ENCODE data around the gene FANCE. TPM values are rescaled to one million over a fixed set of nuclear protein-coding genes. Genes with fewer than 3 reads are reported as not detected.
A peak's percentile ranks its signal among the peaks of the same experiment; 100 is the strongest.

FANCE gene
- total RNA-seq, 1 donor: 16.6 TPM

- DNase-seq (ENCODE audit: insufficient read length, low spot score, missing footprints): peak; percentile 73
- no peak overlapping the region for H2AFZ ChIP-seq (ENCODE audit: low read length)
- H3K27ac ChIP-seq (ENCODE audit: low read depth, low read length): peak overlapping the region; percentile 93
- H3K4me3 ChIP-seq (ENCODE audit: insufficient read depth, low read length): peak overlapping the region; percentile 99
- peaks cover 47% of the 10 kb centered on the region for H4K20me1 ChIP-seq (ENCODE audit: insufficient read depth, low read length)
- peaks cover 24% of the 10 kb centered on the region for H3K4me1 ChIP-seq (ENCODE audit: insufficient read depth, low read length)
- no peak for TF ChIP-seq CTCF (IDR thresholded peaks at IDR 0.05; ENCODE audit: extremely low read depth, low read depth, low read length)
- peaks cover 30% of the 10 kb centered on the region for H3K79me2 ChIP-seq (ENCODE audit: insufficient read depth, low read length)
- H3K36me3 ChIP-seq (ENCODE audit: insufficient read depth, low read length): peaks cover 49% of the 10 kb centered on the region
- no peaks in the 10 kb centered on the region for H3K9me3 ChIP-seq (ENCODE audit: low read depth, low read length)
- no peaks in the 10 kb centered on the region for H3K27me3 ChIP-seq (ENCODE audit: insufficient read depth, low read length)
- H3K4me2 ChIP-seq (ENCODE audit: insufficient read depth, low read length): peak overlapping the region; percentile 95
These were observed 17.0 kb downstream of the FANCE start for GRCh38 chr6:35468980-35469750.

GRCh38 chr6:35469751-35470662, 17.9 kb downstream of the FANCE start:
- peaks cover 56% of the 10 kb centered on the region for H3K36me3 ChIP-seq (ENCODE audit: insufficient read depth, low read length)
- H3K4me3 ChIP-seq (ENCODE audit: insufficient read depth, low read length): peak overlapping the region; percentile 99
- no peaks in the 10 kb centered on the region for H3K9me3 ChIP-seq (ENCODE audit: low read depth, low read length)
- no peak for TF ChIP-seq CTCF (IDR thresholded peaks at IDR 0.05; ENCODE audit: extremely low read depth, low read depth, low read length)
- no peak overlapping the region for H2AFZ ChIP-seq (ENCODE audit: low read length)
- peak overlapping the region; percentile 95 for H3K4me2 ChIP-seq (ENCODE audit: insufficient read depth, low read length)
- no peaks in the 10 kb centered on the region for H3K27me3 ChIP-seq (ENCODE audit: insufficient read depth, low read length)
- H3K4me1 ChIP-seq (ENCODE audit: insufficient read depth, low read length): peaks cover 24% of the 10 kb centered on the region
- DNase-seq (ENCODE audit: insufficient read length, low spot score, missing footprints): peak; percentile 88
- H4K20me1 ChIP-seq (ENCODE audit: insufficient read depth, low read length): peaks cover 47% of the 10 kb centered on the region
- H3K27ac ChIP-seq (ENCODE audit: low read depth, low read length): peak overlapping the region; percentile 93
- H3K79me2 ChIP-seq (ENCODE audit: insufficient read depth, low read length): peaks cover 30% of the 10 kb centered on the region

GRCh38 chr6:35470663-35471120, 18.6 kb downstream of the FANCE start:
- Histone ChIP-seq H3K27ac (ENCODE audit: low read depth, low read length) (no peak overlapping the region), H3K27me3 (ENCODE audit: insufficient read depth, low read length) (no peaks in the 10 kb centered on the region), H3K9me3 (ENCODE audit: low read depth, low read length) (no peaks in the 10 kb centered on the region), H2AFZ (ENCODE audit: low read length) (no peak overlapping the region), H4K20me1 (ENCODE audit: insufficient read depth, low read length) (peaks cover 47% of the 10 kb centered on the region), H3K36me3 (ENCODE audit: insufficient read depth, low read length) (peaks cover 58% of the 10 kb centered on the region), H3K79me2 (ENCODE audit: insufficient read depth, low read length) (peaks cover 30% of the 10 kb centered on the region), H3K4me1 (ENCODE audit: insufficient read depth, low read length) (peaks cover 24% of the 10 kb centered on the region), H3K4me3 (ENCODE audit: insufficient read depth, low read length) (peak overlapping the region; percentile 99), H3K4me2 (ENCODE audit: insufficient read depth, low read length) (peak overlapping the region; percentile 95)
- peak; percentile 61 for DNase-seq (ENCODE audit: insufficient read length, low spot score, missing footprints)
- no peak for TF ChIP-seq CTCF (IDR thresholded peaks at IDR 0.05; ENCODE audit: extremely low read depth, low read depth, low read length)
